Measurements from ENCODE around the gene TRAPPC12. TPM values are rescaled to one million over a fixed set of nuclear protein-coding genes. Genes with fewer than 3 reads are reported as not detected.
A peak's percentile ranks its signal among the peaks of the same experiment; 100 is the strongest.
"Not testable (repeated sequence)": the region's sequence is repeated elsewhere in the genome, so short reads cannot be mapped to it uniquely, and the experiment has no call there.

Gene TRAPPC12
- total and polyA plus RNA-seq, 4 experiments from 2014 or later: 18.0 to 137 (median 94.7) TPM

DNA sequence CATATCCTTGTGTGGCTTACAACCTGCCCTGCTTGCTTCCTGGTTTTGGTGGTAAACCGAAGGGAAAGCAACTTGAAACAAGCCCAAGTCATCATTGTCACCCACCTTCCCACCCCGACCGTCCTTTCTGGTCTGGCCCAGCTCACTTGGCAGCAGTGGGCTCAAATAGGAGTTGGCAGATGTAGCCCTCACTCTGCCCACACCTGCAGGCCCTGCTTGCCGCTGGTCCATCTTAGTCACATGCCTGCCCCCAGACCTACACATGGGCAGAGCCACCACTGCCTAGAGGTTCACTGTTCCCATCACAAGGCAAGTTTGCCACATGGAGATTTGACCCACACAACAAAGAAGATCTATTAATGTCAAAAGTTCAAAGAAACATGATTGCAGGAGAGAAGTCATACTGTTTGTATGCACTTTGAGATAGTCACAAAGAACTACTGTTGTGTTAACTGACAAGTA is 11.2 kb upstream of the TRAPPC12 start:
- POLR2A ChIA-PET (ENCODE audit: partially characterized antibody): no interaction called here
- Mint-ChIP-seq H3K4me1 (peaks cover 12 to 21% (median 18%) of the 10 kb centered on the region in 4 donors), H3K4me3 (no peak overlapping the region), H3K9me3 (no peaks in the 10 kb centered on the region), H3K27ac (peak overlapping the region in 1 of 7 donors; percentile 48), H3K36me3 (peaks cover 4 to 15% of the 10 kb centered on the region in 2 donors), H3K27me3 (no peaks in the 10 kb centered on the region)
- no peak for DNase-seq
- intact Hi-C loops (cut with micrococcal nuclease): no loop called here
- Histone ChIP-seq H3K36me3 (ENCODE audit: insufficient read depth, low read length) (no peaks in the 10 kb centered on the region), H3K4me1 (ENCODE audit: insufficient read depth, low read length) (peaks cover 4% of the 10 kb centered on the region), H3K4me3 (ENCODE audit: low read length in 2 of 2) (no peak overlapping the region), H3K9me3 (ENCODE audit: control insufficient read depth in 1 of 2, low read length in 2 of 2) (no peaks in the 10 kb centered on the region), H3K27ac (ENCODE audit: low read depth, low read length) (no peak overlapping the region), H3K27me3 (ENCODE audit: insufficient read depth, low read length) (no peaks in the 10 kb centered on the region)
- CTCF ChIA-PET (ENCODE audit: partially characterized antibody): no interaction called here

GRCh38 chr2:3369340-3370181 is 9.9 kb upstream of the TRAPPC12 start:
- H3K27ac ChIP-seq (ENCODE audit: low read depth, low read length); H3K4me3 ChIP-seq (ENCODE audit: low read length in 2 of 2); H3K9me3 ChIP-seq (ENCODE audit: control insufficient read depth in 1 of 2, low read length in 2 of 2); CTCF ChIA-PET (ENCODE audit: partially characterized antibody); POLR2A ChIA-PET (ENCODE audit: partially characterized antibody); DNase-seq; intact Hi-C loops (cut with micrococcal nuclease); H3K27ac Mint-ChIP-seq; H3K4me1 ChIP-seq (ENCODE audit: insufficient read depth, low read length); H3K27me3 Mint-ChIP-seq; H3K36me3 ChIP-seq (ENCODE audit: insufficient read depth, low read length); H3K27me3 ChIP-seq (ENCODE audit: insufficient read depth, low read length); H3K9me3 Mint-ChIP-seq: not testable (repeated sequence)
- H3K4me1 Mint-ChIP-seq: peaks cover 12 to 21% (median 17%) of the 10 kb centered on the region in 4 donors
- H3K4me3 Mint-ChIP-seq: peak overlapping the region in 1 of 8 donors; percentile 20
- peaks cover 4 to 12% of the 10 kb centered on the region in 2 donors for H3K36me3 Mint-ChIP-seq

DNA sequence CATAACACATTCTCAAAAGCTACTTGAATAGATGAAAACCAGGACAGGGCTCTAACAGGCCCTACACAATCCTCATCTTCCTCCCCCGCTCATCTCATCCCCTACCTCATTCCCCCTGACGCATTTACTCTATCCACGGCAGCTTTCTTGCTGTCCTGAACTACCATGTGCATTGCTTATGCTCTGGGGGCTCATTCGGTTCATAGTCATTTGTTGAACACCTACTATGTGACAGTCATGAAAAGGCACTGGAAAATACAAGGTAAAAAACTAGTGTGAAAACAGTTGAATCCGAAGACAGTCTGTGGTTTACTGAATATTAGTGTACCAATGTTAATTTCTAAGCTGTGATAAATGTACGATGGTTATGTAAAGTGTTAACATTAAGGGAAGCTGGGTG is 2.7 kb upstream of the TRAPPC12 start:
- Histone ChIP-seq H3K27ac (ENCODE audit: low read depth, low read length) (peak overlapping the region; percentile 89), H3K4me3 (ENCODE audit: low read length in 2 of 2) (peak overlapping the region; percentile 80 to 88), H3K9me3 (ENCODE audit: control insufficient read depth in 1 of 2, low read length in 2 of 2) (no peaks in the 10 kb centered on the region), H3K36me3 (ENCODE audit: insufficient read depth, low read length) (no peaks in the 10 kb centered on the region), H3K4me1 (ENCODE audit: insufficient read depth, low read length) (peaks cover 40% of the 10 kb centered on the region), H3K27me3 (ENCODE audit: insufficient read depth, low read length) (no peaks in the 10 kb centered on the region)
- H3K27ac Mint-ChIP-seq: peak overlapping the region; percentile 94 to 99 (median 98)
- intact Hi-C loops (cut with micrococcal nuclease): loop anchor here (1.0 to 5.0 kb wide), 2 partner anchors 181 to 275 kb away; partner anchors contain the start of gene RNASEH1
- H3K36me3 Mint-ChIP-seq: peaks cover 4 to 24% of the 10 kb centered on the region in 2 donors
- ChIA-PET CTCF (ENCODE audit: partially characterized antibody) (interaction anchor here (1.3 to 2.6 kb wide), 2 partner anchors 46 to 275 kb away, joined by 4 to 10 read pairs; no protein-coding TSS in a partner anchor), POLR2A (ENCODE audit: partially characterized antibody) (interaction anchor here (1.5 to 4.1 kb wide), 4 partner anchors 11 to 199 kb away, joined by 5 to 33 read pairs (median 18); partner anchors contain the start of genes ADI1 and RNASEH1)
- H3K27me3 Mint-ChIP-seq: no peaks in the 10 kb centered on the region
- H3K4me1 Mint-ChIP-seq: peaks cover 26 to 59% (median 39%) of the 10 kb centered on the region in 4 donors
- peak overlapping the region; percentile 92 to 99 (median 97) for H3K4me3 Mint-ChIP-seq
- H3K9me3 Mint-ChIP-seq: peaks cover 0 to 3% (median 0%) of the 10 kb centered on the region in 8 donors
- DNase-seq: no peak

GRCh38 chr2:3377279-3377611 is 2.2 kb upstream of the TRAPPC12 start:
- intact Hi-C loops (cut with micrococcal nuclease): loop anchor here (1.0 to 5.0 kb wide), 2 partner anchors 181 to 275 kb away; partner anchors contain the start of gene RNASEH1
- no peaks in the 10 kb centered on the region for H3K9me3 ChIP-seq (ENCODE audit: control insufficient read depth in 1 of 2, low read length in 2 of 2)
- H3K4me3 ChIP-seq (ENCODE audit: low read length in 2 of 2): peak overlapping the region; percentile 80 to 88
- peak overlapping the region; percentile 92 to 99 (median 97) for H3K4me3 Mint-ChIP-seq
- no peaks in the 10 kb centered on the region for H3K27me3 ChIP-seq (ENCODE audit: insufficient read depth, low read length)
- H3K27ac Mint-ChIP-seq: peak overlapping the region; percentile 94 to 99 (median 98)
- peaks cover 40% of the 10 kb centered on the region for H3K4me1 ChIP-seq (ENCODE audit: insufficient read depth, low read length)
- H3K4me1 Mint-ChIP-seq: peaks cover 27 to 60% (median 40%) of the 10 kb centered on the region in 4 donors
- H3K36me3 ChIP-seq (ENCODE audit: insufficient read depth, low read length): no peaks in the 10 kb centered on the region
- ChIA-PET CTCF (ENCODE audit: partially characterized antibody) (interaction anchor here (1.3 to 2.6 kb wide), 3 partner anchors 46 to 275 kb away, joined by 3 to 10 read pairs (median 4); no protein-coding TSS in a partner anchor), POLR2A (ENCODE audit: partially characterized antibody) (interaction anchor here (0.9 to 4.1 kb wide), 7 partner anchors 11 to 275 kb away, joined by 3 to 33 read pairs (median 9); partner anchors contain the start of genes ADI1 and RNASEH1)
- H3K27ac ChIP-seq (ENCODE audit: low read depth, low read length): peak overlapping the region; percentile 89
- peak in 1 of 5 donors; percentile 62 for DNase-seq
- H3K9me3 Mint-ChIP-seq: peaks cover 0 to 3% (median 0%) of the 10 kb centered on the region in 8 donors
- H3K36me3 Mint-ChIP-seq: peaks cover 5 to 24% of the 10 kb centered on the region in 2 donors
- no peaks in the 10 kb centered on the region for H3K27me3 Mint-ChIP-seq

DNA sequence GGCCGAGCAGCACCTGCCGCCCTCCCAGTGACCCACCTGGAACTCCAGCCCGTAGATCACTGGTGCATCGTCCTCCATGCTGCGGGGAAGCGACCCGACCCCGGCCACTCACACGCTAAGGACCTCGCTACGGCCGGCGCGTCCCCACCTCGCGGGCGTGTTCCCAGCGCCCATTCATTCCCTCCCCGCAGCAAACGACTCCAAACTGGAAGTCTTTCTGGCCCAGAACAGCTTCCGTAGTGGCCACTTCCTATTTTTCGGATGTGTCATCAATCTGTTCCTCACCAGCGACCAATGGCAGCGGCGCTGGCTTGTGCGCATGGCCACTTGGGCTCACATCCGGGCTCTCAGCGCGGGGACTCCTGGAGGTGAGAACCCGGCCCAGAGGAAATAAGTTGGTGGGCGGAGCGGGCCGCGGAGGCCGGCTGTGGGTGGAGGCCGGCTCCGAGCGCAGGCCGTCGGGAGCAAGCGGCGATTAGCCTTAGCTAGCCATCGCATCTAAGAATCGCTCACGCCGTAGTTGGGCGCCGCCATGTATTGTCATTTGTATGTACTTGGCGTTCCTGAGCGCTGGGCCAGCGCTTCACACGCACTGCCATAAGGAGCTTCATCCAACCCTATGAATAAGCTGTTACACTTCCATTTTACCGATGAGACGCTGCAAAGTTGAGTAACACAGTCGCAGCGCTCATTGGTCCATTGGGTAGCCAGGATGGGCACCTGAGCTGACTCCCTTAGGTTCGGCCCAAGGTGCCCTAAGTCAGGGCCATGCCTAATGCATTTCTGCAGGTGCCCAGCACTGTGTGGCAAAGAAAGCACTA is 1.7 kb upstream of the TRAPPC12 start, which contains the start of gene EIPR1:
EIPR1 (minus strand) TSS at position 207 of the 821 bp plus-strand sequence; CDS start at position 78, 129 bp downstream.
- DNase-seq: peak; percentile 94 to 98 (median 96)
- H3K27ac ChIP-seq (ENCODE audit: low read depth, low read length): peak within 1 kb of the TSS; percentile 89
- Mint-ChIP-seq H3K36me3 (peaks cover 5 to 24% of the 10 kb centered on the region in 2 donors), H3K27ac (peak within 1 kb of the TSS; percentile 94 to 99 (median 98)), H3K4me3 (peak within 1 kb of the TSS; percentile 92 to 99 (median 97)), H3K9me3 (peaks cover 0 to 3% (median 0%) of the 10 kb centered on the region in 8 donors), H3K4me1 (peaks cover 27 to 60% (median 40%) of the 10 kb centered on the region in 4 donors), H3K27me3 (no peaks in the 10 kb centered on the region)
- ChIA-PET CTCF (ENCODE audit: partially characterized antibody) (interaction anchor here (1.0 to 2.6 kb wide), 5 partner anchors 45 to 274 kb away, joined by 3 to 10 read pairs (median 4); no protein-coding TSS in a partner anchor), POLR2A (ENCODE audit: partially characterized antibody) (interaction anchor here (0.6 to 4.1 kb wide), 12 partner anchors 9 to 274 kb away, joined by 3 to 33 read pairs (median 4); partner anchors contain the start of genes ADI1 and RNASEH1)
- no peaks in the 10 kb centered on the region for H3K36me3 ChIP-seq (ENCODE audit: insufficient read depth, low read length)
- H3K27me3 ChIP-seq (ENCODE audit: insufficient read depth, low read length): no peaks in the 10 kb centered on the region
- H3K9me3 ChIP-seq (ENCODE audit: control insufficient read depth in 1 of 2, low read length in 2 of 2): no peaks in the 10 kb centered on the region
- peaks cover 40% of the 10 kb centered on the region for H3K4me1 ChIP-seq (ENCODE audit: insufficient read depth, low read length)
- peak within 1 kb of the TSS; percentile 80 to 88 for H3K4me3 ChIP-seq (ENCODE audit: low read length in 2 of 2)
- intact Hi-C loops (cut with micrococcal nuclease): loop anchor here (1.0 to 5.0 kb wide), 2 partner anchors 180 to 274 kb away; partner anchors contain the start of gene RNASEH1

GRCh38 chr2:3379339-3379646 is 201 bp upstream of the TRAPPC12 start:
- no peaks in the 10 kb centered on the region for H3K9me3 ChIP-seq (ENCODE audit: control insufficient read depth in 1 of 2, low read length in 2 of 2)

More at GRCh38 chr2:3379339-3379646, 201 bp upstream of the TRAPPC12 start:
- Histone ChIP-seq H3K4me1 (ENCODE audit: insufficient read depth, low read length) (peaks cover 40% of the 10 kb centered on the region), H3K27ac (ENCODE audit: low read depth, low read length) (peak overlapping the region; percentile 86), H3K36me3 (ENCODE audit: insufficient read depth, low read length) (no peaks in the 10 kb centered on the region), H3K4me3 (ENCODE audit: low read length in 2 of 2) (peak overlapping the region; percentile 80 to 90), H3K27me3 (ENCODE audit: insufficient read depth, low read length) (no peaks in the 10 kb centered on the region)
- H3K27ac Mint-ChIP-seq: peak overlapping the region; percentile 94 to 99 (median 98)
- CTCF ChIA-PET (ENCODE audit: partially characterized antibody): interaction anchor here (1.3 to 2.6 kb wide), 6 partner anchors 14 to 273 kb away, joined by 4 to 17 read pairs (median 8); no protein-coding TSS in a partner anchor
- POLR2A ChIA-PET (ENCODE audit: partially characterized antibody): interaction anchor here (0.6 to 4.1 kb wide), 7 partner anchors 41 to 274 kb away, joined by 3 to 33 read pairs (median 4); partner anchors contain the start of genes ADI1, RNASEH1 and RPS7
- H3K36me3 Mint-ChIP-seq: peaks cover 5 to 29% of the 10 kb centered on the region in 2 donors
- intact Hi-C loops (cut with micrococcal nuclease): loop anchor here (1.0 to 5.0 kb wide), 3 partner anchors 140 to 273 kb away; partner anchors contain the start of genes ADI1 and RPS7
- peaks cover 27 to 60% (median 45%) of the 10 kb centered on the region in 4 donors for H3K4me1 Mint-ChIP-seq
- no peaks in the 10 kb centered on the region for H3K27me3 Mint-ChIP-seq
- peak overlapping the region; percentile 92 to 98 (median 95) for H3K4me3 Mint-ChIP-seq
- H3K9me3 Mint-ChIP-seq: peaks cover 0 to 3% (median 0%) of the 10 kb centered on the region in 8 donors
- no peak for DNase-seq
